Smooth muscle cell (in vitro differentiated cells): ENCODE measurements around the gene ADD1. TPM values are rescaled to one million over a fixed set of nuclear protein-coding genes. Genes with fewer than 3 reads are reported as not detected.

Source experiments
- DNase-seq: peaks from one replicate; lab custom pipeline; 2025; ENCODE audit not compliant: unreplicated experiment; lab: John Stamatoyannopoulos, UW
- H2AFZ ChIP-seq: fragments of 200-600 bp; sonication (generic); 2 replicates; pipeline ENCODE4 v1.6.0; 2016; ENCODE audit warnings: antibody characterized with exemption, low read depth, mild to moderate bottlenecking
- H3F3A ChIP-seq: fragments of 200-600 bp; sonication (generic); 2 replicates; pipeline ENCODE4 v1.6.0; 2017; ENCODE audit warnings: antibody characterized with exemption, low read depth
- H3K27ac ChIP-seq: fragments of 200-600 bp; sonication (generic); 2 replicates; pipeline ENCODE4 v1.5.1; 2016; ENCODE audit warnings: low read depth, mild to moderate bottlenecking
- H3K27me3 ChIP-seq: fragments of 200-600 bp; sonication (generic); 2 replicates; pipeline ENCODE4 v1.6.1; 2016; ENCODE audit warnings: low read depth, mild to moderate bottlenecking
- H3K36me3 ChIP-seq: fragments of 200-600 bp; sonication (generic); 2 replicates; pipeline ENCODE4 v1.5.1; 2016; ENCODE audit warnings: low read depth
- H3K4me1 ChIP-seq: fragments of 200-600 bp; sonication (generic); 2 replicates; pipeline ENCODE4 v1.5.1; 2016; ENCODE audit warnings: low read depth
- H3K4me2 ChIP-seq: fragments of 200-600 bp; sonication (generic); 2 replicates; pipeline ENCODE4 v1.6.0; 2016; ENCODE audit warnings: mild to moderate bottlenecking
- H3K4me3 ChIP-seq: fragments of 200-600 bp; sonication (generic); 2 replicates; pipeline ENCODE4 v1.5.1; 2016; ENCODE audit warnings: mild to moderate bottlenecking
- H3K79me2 ChIP-seq: fragments of 200-600 bp; sonication (generic); 2 replicates; pipeline ENCODE4 v1.6.0; 2016; ENCODE audit warnings: low read depth, mild to moderate bottlenecking
- H3K9ac ChIP-seq: fragments of 200-600 bp; sonication (generic); 2 replicates; pipeline ENCODE4 v1.6.0; 2016; ENCODE audit warnings: low read depth
- H3K9me3 ChIP-seq: fragments of 200-600 bp; sonication (generic); replicated peaks from 2 replicates; pipeline ENCODE4 v1.5.1; 2016; ENCODE audit warnings: low read depth
- H4K20me1 ChIP-seq: fragments of 200-600 bp; sonication (generic); 2 replicates; pipeline ENCODE4 v1.6.0; 2016; ENCODE audit warnings: low read depth
- CTCF ChIP-seq: fragments of 200-600 bp; sonication (generic); IDR thresholded peaks from 2 replicates; pipeline ENCODE4 v1.5.1; 2017; ENCODE audit warnings: borderline replicate concordance, mild to moderate bottlenecking, antibody characterized with exemption; ENCODE audit not compliant: insufficient read depth, poor library complexity, severe bottlenecking
- WGBS: methylation state at CpG from one replicate; pipeline ENCODE4 v1.1.7; 2016; ENCODE audit warnings: low lambda C conversion rate; 5-methylcytosine and 5-hydroxymethylcytosine counted together
- polyA plus RNA-seq: library from polyadenylated mRNA; unstranded; fragments of >200 nt; fragmentation: Nextera tagmentation; extraction: Ambion mirVana; gene quantifications from 2 replicates; pipeline ENCODE4 v1.2.1, GENCODE V29; 2016
- total RNA-seq: library from RNA; depleted of rRNA; stranded (reverse); fragments of >200 nt; gene quantifications from 2 replicates; pipeline ENCODE4 v1.2.3, GENCODE V29; 2014

ADD1 gene
- total and polyA plus RNA-seq, 2 experiments from 2014 or later = 109 to 175 TPM

DNA sequence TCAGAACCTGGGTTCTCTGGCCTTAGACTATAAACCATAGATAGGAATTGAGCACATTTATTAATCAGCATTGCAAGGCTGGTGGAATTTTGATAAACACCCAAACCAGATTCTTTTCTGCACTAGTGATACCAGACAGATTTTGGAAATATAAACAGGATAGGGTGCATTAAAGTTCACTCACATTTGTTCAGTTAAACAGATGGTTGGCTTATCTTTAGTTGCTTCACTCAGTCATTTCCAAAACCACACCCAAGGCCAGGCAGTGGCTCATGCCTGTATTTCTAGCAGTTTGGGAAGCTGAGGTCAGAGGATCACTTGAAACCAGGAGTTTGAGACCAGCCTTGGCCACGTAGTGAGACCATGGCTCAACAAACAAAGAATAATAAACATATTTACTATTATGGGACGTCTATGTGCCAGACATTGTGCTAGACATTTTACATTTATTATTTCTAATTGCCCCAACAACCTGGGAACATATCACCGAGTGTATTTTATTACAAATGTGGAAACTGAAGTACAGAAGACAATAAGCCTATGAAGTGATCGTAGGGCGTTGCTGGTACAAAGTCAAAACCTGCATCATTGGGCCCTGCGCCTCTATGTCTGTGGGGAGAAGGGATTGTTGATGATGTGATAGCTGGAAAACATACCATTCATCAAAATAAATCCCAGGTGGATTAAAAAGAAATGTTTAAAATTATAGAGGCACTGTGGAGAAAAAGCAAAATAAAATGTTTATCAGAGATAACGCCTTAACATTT, 15.0 kb downstream of the ADD1 start:
- Histone ChIP-seq H3K4me3 (no peak overlapping the region), H3K4me2 (no peak overlapping the region), H3F3A (peaks cover 9% of the 10 kb centered on the region), H3K27ac (peak overlapping the region; percentile 20), H3K36me3 (no peaks in the 10 kb centered on the region), H3K79me2 (peaks cover 100% of the 10 kb centered on the region), H3K9ac (no peak overlapping the region), H2AFZ (no peak overlapping the region), H3K9me3 (no peaks in the 10 kb centered on the region), H4K20me1 (peaks cover 100% of the 10 kb centered on the region), H3K4me1 (peaks cover 38% of the 10 kb centered on the region), H3K27me3 (no peaks in the 10 kb centered on the region)
- DNase-seq = no peak
- 82% methylated on average over 7 of the region's 7 CpGs for WGBS
- TF ChIP-seq CTCF = no peak

DNA sequence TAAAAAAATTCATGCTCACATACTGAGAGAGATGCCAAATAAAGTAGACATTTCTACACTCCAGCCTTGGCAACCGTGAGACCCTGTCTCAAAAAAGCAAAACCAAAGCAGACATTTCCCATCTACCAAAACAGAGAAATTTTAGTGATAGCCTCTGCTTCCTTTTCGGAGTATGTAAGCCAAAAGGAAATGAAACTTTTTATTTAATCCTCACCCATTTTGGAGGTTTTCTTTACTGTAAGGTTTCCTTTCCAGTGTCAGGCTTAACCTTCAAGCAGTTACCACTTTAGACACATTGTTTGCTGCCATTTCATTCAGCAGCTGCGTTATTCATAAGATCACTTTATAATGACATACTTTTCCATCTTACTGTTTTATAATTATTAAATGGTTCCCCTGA, 15.9 kb downstream of the ADD1 start:
- H3K79me2 ChIP-seq = peaks cover 100% of the 10 kb centered on the region
- WGBS = 93% methylated on average over 3 of the region's 3 CpGs
- H3K4me3 ChIP-seq = no peak overlapping the region
- no peak for TF ChIP-seq CTCF
- no peaks in the 10 kb centered on the region for H3K27me3 ChIP-seq
- H3K9ac ChIP-seq = no peak overlapping the region
- no peaks in the 10 kb centered on the region for H3K9me3 ChIP-seq
- no peak overlapping the region for H3K4me2 ChIP-seq
- no peak overlapping the region for H2AFZ ChIP-seq
- no peak overlapping the region for H3K27ac ChIP-seq
- peaks cover 11% of the 10 kb centered on the region for H3F3A ChIP-seq
- no peak for DNase-seq
- H4K20me1 ChIP-seq = peaks cover 100% of the 10 kb centered on the region
- H3K4me1 ChIP-seq = peaks cover 38% of the 10 kb centered on the region
- H3K36me3 ChIP-seq = no peaks in the 10 kb centered on the region

- H3K4me3 ChIP-seq = no peak overlapping the region
- peak overlapping the region; percentile 57 for H3K4me2 ChIP-seq
- H4K20me1 ChIP-seq = peaks cover 100% of the 10 kb centered on the region
- no peaks in the 10 kb centered on the region for H3K9me3 ChIP-seq
- peak overlapping the region; percentile 63 for H3K27ac ChIP-seq
- 77% methylated on average over 6 of the region's 6 CpGs for WGBS
- TF ChIP-seq CTCF = no peak
- H3K4me1 ChIP-seq = peaks cover 45% of the 10 kb centered on the region
- H3K9ac ChIP-seq = no peak overlapping the region
- DNase-seq = no peak
- H3K36me3 ChIP-seq = no peaks in the 10 kb centered on the region
- H3K79me2 ChIP-seq = peaks cover 100% of the 10 kb centered on the region
- peaks cover 12% of the 10 kb centered on the region for H3F3A ChIP-seq
- H2AFZ ChIP-seq = no peak overlapping the region
- H3K27me3 ChIP-seq = no peaks in the 10 kb centered on the region
Measured at GRCh38 chr4:2860391-2861348, 17.0 kb downstream of the ADD1 start.
